ENCODE results near the gene P2RX5. TPM values are rescaled to one million over a fixed set of nuclear protein-coding genes. Genes with fewer than 3 reads are reported as not detected.

P2RX5 gene
- total and polyA plus RNA-seq, 2 experiments from 2014 or later = 7.5 to 13.6 TPM

DNA sequence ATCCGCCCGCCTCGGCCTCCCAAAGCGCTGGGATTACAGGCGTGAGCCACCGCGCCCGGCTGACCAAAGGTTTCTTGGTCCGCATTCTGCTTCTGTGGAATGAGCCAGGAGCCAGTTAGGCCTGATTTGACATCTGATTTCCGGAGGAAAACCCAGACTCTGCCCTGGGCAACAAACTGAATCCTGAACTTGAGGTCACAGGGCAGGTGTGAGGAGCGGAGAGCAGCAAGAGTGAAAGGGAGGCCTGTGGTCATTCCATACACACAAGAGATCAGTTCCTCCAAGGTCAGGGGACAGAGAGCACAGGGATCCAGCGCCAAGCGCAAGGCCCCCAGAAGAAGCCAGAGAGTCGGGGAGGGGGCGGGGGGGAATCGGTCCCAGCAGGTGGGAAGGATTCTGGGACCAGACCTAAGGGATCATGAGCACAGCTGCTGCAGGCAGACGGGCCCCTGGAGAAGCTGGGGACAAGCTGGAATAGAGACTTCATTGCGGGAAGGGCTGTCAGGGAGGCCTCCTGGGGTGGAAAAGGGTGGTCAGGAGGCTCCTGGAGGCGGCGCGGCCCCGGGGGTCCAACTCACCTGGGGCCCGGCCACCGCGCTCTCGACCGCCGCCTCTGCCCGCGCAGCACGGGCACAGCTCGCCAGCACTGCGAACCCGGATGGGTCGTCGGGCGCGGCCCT lies 60.3 kb downstream of the P2RX5 start:
- H3K4me2 ChIP-seq = peak overlapping the region; percentile 96
- peaks cover 12% of the 10 kb centered on the region for H4K20me1 ChIP-seq (replicated peaks; ENCODE audit: insufficient read depth)
- TF ChIP-seq POLR2AphosphoS5 (IDR thresholded peaks at IDR 0.05; ENCODE audit: low read depth) (no peak), ZNF114 (CRISPR knock-in tag; IDR thresholded peaks at IDR 0.05) (no peak), STAT1 (IDR thresholded peaks at IDR 0.05; ENCODE audit: unreplicated experiment) (no peak), CTCF (conservative IDR thresholded peaks at IDR 0.05; ENCODE audit: low read depth in 2 of 2) (no peak), ZNF462 (CRISPR knock-in tag; IDR thresholded peaks at IDR 0.05) (no peak), NANOG (IDR thresholded peaks at IDR 0.05; ENCODE audit: borderline replicate concordance) (no peak), JUNB (IDR thresholded peaks at IDR 0.05; ENCODE audit: unreplicated experiment) (no peak), ZNF331 (CRISPR knock-in tag; IDR thresholded peaks at IDR 0.05; ENCODE audit: low read depth) (no peak), REST (IDR thresholded peaks at IDR 0.05; ENCODE audit: unreplicated experiment) (no peak), EZH2phosphoT487 (IDR thresholded peaks at IDR 0.05; ENCODE audit: unreplicated experiment) (no peak)
- TF ChIP-seq, protein P1, sequence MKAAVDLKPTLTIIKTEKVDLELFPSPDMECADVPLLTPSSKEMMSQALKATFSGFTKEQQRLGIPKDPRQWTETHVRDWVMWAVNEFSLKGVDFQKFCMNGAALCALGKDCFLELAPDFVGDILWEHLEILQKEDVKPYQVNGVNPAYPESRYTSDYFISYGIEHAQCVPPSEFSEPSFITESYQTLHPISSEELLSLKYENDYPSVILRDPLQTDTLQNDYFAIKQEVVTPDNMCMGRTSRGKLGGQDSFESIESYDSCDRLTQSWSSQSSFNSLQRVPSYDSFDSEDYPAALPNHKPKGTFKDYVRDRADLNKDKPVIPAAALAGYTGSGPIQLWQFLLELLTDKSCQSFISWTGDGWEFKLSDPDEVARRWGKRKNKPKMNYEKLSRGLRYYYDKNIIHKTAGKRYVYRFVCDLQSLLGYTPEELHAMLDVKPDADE (IDR thresholded peaks at IDR 0.05) = no peak
- peaks cover 56% of the 10 kb centered on the region for H3K79me2 ChIP-seq (replicated peaks; ENCODE audit: insufficient read depth)
- H3K9me2 ChIP-seq (ENCODE audit: insufficient read depth) = no peaks in the 10 kb centered on the region
- peak overlapping the region; percentile 88 for H2AFZ ChIP-seq
- peaks cover 9% of the 10 kb centered on the region; the same call in 1 of the 2 replicates for H3K4me1 ChIP-seq (ENCODE audit: insufficient read depth)
- no peaks in the 10 kb centered on the region for H3K36me3 ChIP-seq (ENCODE audit: insufficient read depth)
- H3K27me3 Mint-ChIP-seq (ENCODE audit: insufficient read depth, low read depth, poor library complexity) = peaks cover 12% of the 10 kb centered on the region
- no peak overlapping the region for H3K27ac ChIP-seq (ENCODE audit: low read depth)
- H3K4me1 Mint-ChIP-seq = peaks cover 16% of the 10 kb centered on the region
- peak; percentile 3; the same call in 2 of the 3 replicates for ATAC-seq
- no peaks in the 10 kb centered on the region for H3K27me3 ChIP-seq (ENCODE audit: insufficient read depth)
- H3K27ac Mint-ChIP-seq = no peak overlapping the region
- H3F3A ChIP-seq (replicated peaks; ENCODE audit: low read depth) = no peaks in the 10 kb centered on the region
- H3K9me3 Mint-ChIP-seq = no peaks in the 10 kb centered on the region
- H3K4me3 ChIP-seq = peak overlapping the region; percentile 94
- peak; percentile 29 for DNase-seq (ENCODE audit: low spot score)
- peak overlapping the region; percentile 93 for H3K4me3 Mint-ChIP-seq
- H3K36me3 Mint-ChIP-seq (ENCODE audit: low read depth) = peaks cover 12% of the 10 kb centered on the region

All from GM23338 (cell line).